NCI-H2171 treated with DMSO at 0.1 percent for 48 hours (cell line): ENCODE results near the gene FKTN.

Source experiments
- DNase-seq: peaks from one replicate; lab custom pipeline; 2025; lab: John Stamatoyannopoulos, UW

The FKTN gene

GRCh38 chr9:105633411-105633810, 75.5 kb downstream of the FKTN start:
- DNase-seq = no peak

GRCh38 chr9:105636331-105636730, 78.4 kb downstream of the FKTN start:
- no peak for DNase-seq

GRCh38 chr9:105637787-105638395, 80.0 kb downstream of the FKTN start:
- no peak for DNase-seq

- no peak for DNase-seq
Measured at GRCh38 chr9:105639936-105640335, 82.0 kb downstream of the FKTN start.

GRCh38 chr9:105643795-105644194, 85.9 kb downstream of the FKTN start:
- no peak for DNase-seq

GRCh38 chr9:105646879-105647594, 89.1 kb downstream of the FKTN start:
- peak; percentile 71 for DNase-seq

GRCh38 chr9:105647595-105648349, 89.8 kb downstream of the FKTN start:
- DNase-seq = no peak

- DNase-seq = no peak
Measured at GRCh38 chr9:105651806-105652205, 93.9 kb downstream of the FKTN start.

- peak; percentile 55 for DNase-seq
Measured at GRCh38 chr9:105656131-105656921, 98.4 kb downstream of the FKTN start.

GRCh38 chr9:105658351-105658750, 100.4 kb downstream of the FKTN start:
- DNase-seq = no peak

- no peak for DNase-seq
Measured at GRCh38 chr9:105661011-105661410, 103.1 kb downstream of the FKTN start.

- DNase-seq = no peak
Measured at GRCh38 chr9:105662184-105663104, 104.5 kb downstream of the FKTN start, which contains the start of gene TAL2. Gene TAL2, plus strand, starts transcription at chr9:105662457. Its CDS starts 40 bp downstream, at chr9:105662497.

- DNase-seq = no peak
Measured at GRCh38 chr9:105663914-105664313, 106.0 kb downstream of the FKTN start.

- DNase-seq = no peak
Measured at GRCh38 chr9:105667867-105668266, 109.9 kb downstream of the FKTN start.

- no peak for DNase-seq
Measured at GRCh38 chr9:105670315-105670714, 112.4 kb downstream of the FKTN start.

GRCh38 chr9:105670775-105671174, 112.8 kb downstream of the FKTN start:
- no peak for DNase-seq

- DNase-seq = no peak
Measured at GRCh38 chr9:105672711-105673234, 114.8 kb downstream of the FKTN start.

GRCh38 chr9:105673850-105674387, 116.0 kb downstream of the FKTN start:
- DNase-seq = no peak

GRCh38 chr9:105676351-105676923, 118.5 kb downstream of the FKTN start:
- no peak for DNase-seq

- DNase-seq = no peak
Measured at GRCh38 chr9:105678163-105678562, 120.2 kb downstream of the FKTN start.
